SU-DHL-6 (cell line): ENCODE results near the gene SSC4D.

ENCODE experiments used
- CTCF ChIP-seq: fragments of 200-600 bp; sonication (generic); IDR thresholded peaks from one replicate; pipeline ENCODE4 v1.5.1; 2017; ENCODE audit warnings: antibody characterized with exemption, mild to moderate bottlenecking, low read length, moderate library complexity; ENCODE audit not compliant: insufficient read depth, poor library complexity, severe bottlenecking
- EZH2phosphoT487 ChIP-seq: fragments of 200-600 bp; sonication (generic), shearing (Covaris generic); conservative IDR thresholded peaks from 2 replicates; pipeline ENCODE4 v1.6.1; 2018; ENCODE audit warnings: mild to moderate bottlenecking, antibody characterized with exemption, low read length, moderate library complexity, mixed read lengths

- TF ChIP-seq CTCF (no peak), EZH2phosphoT487 (no peak)
Measured at GRCh38 chr7:76368190-76368589, 41.3 kb downstream of the SSC4D start.
